Stimulated activated CD4-positive, alpha-beta T cell treated with anti-CD3 and anti-CD28 coated beads, TNF-alpha, amount 100 ng/mL, for 4 hours (primary cell): ENCODE data around the gene LRRN3.

Experiments
- DNase-seq, 3 experiments: peaks; one replicate each; pipeline ENCODE4 v3.0.0-alpha.2; 2020; ENCODE audit warnings: low read depth in 3 of 3

Gene LRRN3

DNA sequence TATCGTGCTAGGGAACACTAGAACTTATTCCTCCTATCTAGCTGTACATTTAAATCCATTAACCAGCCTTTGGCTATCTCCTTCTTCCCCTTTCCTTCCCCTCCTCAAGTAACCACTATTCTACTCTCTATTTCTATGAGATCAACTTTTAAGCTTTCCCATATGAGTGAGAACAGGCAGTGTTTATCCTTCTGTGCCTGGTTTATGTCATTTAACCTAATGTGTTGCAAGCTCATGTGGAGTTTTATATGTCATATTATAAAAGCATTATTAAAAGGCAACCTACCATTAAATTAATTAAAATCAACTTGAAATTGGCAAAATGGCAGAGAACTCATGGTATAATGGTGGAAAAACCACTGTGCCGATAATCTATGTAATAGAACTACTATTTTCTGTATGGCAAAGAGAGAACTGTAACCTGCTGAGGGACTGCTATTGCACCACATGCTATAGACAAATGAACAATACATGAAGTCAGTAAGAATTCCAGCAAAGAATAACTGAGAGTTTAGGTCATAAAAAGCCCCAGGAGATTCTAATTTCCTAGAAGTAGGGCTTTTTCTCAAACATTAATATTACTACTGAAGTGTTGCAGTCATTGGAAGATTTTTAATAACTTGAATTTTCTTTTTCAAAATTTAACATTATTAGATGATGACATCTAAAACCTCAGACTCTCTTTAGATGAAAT lies 81.8 kb downstream of the LRRN3 start:
- DNase-seq = no peak

DNA sequence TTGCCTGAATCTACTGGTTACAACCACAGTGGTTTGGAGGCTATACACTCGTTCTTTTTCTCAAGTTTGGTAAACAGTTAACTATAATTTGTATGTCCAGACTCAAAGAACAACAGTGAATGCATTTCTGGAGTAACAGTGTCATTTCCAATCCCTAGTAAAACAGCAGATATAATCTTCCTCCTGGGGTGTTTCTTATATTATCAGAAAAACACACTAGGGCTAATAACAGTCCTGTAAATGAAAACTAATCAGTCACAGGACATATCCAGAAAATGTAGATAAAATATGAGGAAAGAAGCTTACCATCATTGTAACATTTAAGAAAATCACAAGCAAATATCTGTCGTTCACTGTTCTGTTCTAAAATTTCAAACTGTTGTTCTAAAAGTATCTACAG lies 82.6 kb downstream of the LRRN3 start:
- no peak for DNase-seq

DNA sequence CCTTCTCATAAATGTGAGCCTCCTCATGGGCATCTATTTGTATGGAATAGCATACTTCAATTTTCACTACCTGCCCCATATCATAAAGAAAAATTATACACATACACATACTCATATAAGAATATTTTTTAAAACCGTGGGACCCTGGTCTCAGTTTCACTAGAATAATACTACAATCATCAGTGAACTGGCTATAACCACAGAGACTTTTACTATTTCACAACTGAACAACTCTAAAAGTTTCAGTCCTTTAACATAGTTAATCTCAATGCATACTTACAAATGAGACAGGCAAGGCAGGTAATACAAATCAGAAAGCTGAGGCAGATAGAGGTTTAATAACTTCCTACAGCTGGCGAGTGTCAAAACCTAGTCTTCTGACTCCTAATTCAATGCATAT lies 83.1 kb downstream of the LRRN3 start:
- no peak for DNase-seq

DNA sequence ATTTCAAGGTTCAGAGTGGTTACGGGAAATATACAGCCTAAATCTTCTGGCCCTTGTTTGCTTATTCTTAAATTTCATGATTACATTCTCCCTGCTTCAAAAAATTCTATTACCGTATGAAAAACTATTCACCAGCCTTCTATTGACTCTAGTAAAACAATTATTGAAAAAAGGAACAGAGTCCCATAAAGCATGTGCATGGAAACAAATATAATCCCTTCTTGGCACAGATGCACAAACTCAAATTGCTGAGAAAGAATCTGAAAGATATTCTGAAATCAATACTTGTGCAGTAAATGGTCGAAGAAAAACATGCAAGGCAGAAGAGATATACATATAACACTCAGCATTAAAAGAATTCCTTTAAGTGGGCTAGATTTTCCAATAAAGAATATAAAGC lies 83.6 kb downstream of the LRRN3 start:
- no peak for DNase-seq
